OCI-LY3 (cell line): ENCODE measurements around the gene CREB3L2.

Experiments
- CTCF ChIP-seq: fragments of 200-600, 300-600 bp; sonication (generic); IDR thresholded peaks from 2 replicates; pipeline ENCODE4 v1.5.1; 2014; ENCODE audit warnings: antibody characterized with exemption, low read length, low read depth
- EZH2phosphoT487 ChIP-seq: fragments of 200-600 bp; shearing (Covaris generic); IDR thresholded peaks from 2 replicates; pipeline ENCODE4 v1.6.1; 2018; ENCODE audit warnings: antibody characterized with exemption, mixed run types, low read depth

GRCh38 chr7:137836541-137836940 is 165.3 kb downstream of the CREB3L2 start:
- TF ChIP-seq CTCF: no peak
- TF ChIP-seq EZH2phosphoT487: no peak
